GM21825 (cell line): ENCODE results near the gene TMEM33.

Source experiments
- ATAC-seq: cut with Tn5 transposase; IDR thresholded peaks from one replicate; pipeline ENCODE4 v1.9.1; 2021; ENCODE audit warnings: mild to moderate bottlenecking, moderate library complexity; ENCODE audit not compliant: unreplicated experiment

TMEM33 gene

DNA sequence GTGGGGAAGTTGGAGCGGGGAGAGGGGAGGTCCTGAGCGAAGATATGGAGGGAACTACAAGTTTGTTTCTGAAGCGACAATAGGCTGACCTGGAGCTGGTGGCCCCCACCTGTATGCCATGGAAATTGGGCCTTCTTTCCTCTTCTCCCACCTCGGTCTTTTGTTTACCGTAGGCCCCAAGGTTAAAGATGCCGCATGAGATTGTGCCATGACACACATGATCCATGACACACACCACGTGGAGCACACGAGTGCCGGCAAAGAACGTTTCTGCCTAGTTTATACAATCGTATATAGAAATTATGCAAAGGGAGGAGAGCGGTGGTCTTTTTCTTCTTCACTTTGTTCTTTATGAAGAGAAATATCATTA is 408 bp downstream of the TMEM33 start:
- peak; percentile 8 for ATAC-seq

DNA sequence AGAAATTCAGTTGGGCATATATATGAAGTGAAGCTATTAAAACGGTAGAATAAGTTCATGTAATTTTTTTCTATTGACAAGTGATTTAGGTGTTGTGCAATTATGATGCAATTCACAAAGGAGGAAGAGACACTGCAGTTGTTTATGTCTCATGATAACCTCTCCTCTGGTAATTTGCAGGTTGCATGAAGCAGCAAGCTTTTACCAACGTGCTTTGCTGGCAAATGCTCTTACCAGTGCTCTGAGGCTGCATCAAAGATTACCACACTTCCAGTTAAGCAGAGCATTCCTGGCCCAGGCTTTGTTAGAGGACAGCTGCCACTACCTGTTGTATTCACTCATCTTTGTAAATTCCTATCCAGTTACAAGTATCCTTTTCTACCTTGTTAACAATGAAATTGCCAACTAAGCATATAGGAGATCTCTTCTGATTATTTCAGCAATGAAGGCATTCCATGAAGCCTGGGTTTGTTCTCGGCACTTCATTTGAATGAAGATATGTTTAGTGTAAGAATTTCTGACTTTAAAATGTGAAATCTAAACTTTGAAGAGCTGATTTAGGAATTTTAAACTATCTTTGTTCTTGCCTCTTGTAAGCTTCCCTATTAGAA is 3.9 kb downstream of the TMEM33 start:
- no peak for ATAC-seq

DNA sequence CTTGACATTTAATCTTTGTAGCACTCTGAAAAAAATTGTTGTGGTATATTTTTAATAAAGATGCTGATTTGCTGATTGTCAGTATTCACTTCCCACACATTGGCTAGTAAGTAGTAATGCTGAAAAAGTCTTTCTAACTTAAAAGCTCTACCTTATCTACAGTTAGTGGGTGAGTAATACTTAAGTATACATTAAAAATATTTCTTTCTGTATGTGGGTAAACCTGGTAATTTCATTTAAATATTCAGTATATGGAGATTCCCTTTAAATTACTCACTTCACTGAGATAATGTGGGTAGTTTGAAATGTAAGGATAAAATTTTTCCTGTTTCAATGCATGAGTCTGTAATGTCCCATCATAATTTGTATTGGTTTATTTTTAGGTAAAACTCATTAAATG is 5.6 kb downstream of the TMEM33 start:
- ATAC-seq = no peak

DNA sequence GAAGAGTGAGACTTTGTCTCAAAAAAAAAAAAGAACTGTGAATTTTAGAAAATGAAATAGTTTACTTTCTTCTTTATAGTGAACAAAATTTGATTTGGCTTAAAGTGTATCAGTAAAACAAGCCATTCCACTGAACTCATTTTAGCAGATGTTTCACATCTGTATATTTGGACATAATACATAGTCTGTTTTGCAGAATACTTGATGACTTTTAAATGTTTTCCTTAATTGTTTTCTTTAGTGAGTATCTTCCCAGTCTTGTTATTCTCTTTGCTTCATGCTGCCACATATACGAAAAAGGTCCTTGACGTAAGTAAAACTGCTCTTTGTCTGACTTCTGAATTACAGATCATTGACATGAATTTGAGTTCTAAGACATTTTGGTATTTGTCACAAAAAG is 8.3 kb downstream of the TMEM33 start:
- no peak for ATAC-seq

DNA sequence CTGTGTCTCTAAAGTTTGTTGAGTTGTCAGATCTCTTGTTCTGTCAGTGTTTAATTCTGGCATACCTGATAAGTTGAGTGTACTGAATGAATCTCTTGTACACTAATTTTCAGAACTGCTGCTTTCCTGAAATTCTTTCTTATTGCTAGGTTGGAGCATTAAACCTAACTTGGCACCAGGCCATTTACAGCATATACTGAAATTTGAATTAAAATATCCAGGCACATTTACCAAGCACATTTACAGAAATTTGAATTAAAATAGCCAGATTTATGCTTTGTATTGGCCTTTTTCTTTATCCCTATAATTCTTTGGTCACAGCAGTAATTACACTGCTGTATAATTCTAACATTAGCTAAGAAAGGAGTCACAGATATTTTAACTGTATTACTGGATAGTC is 8.9 kb downstream of the TMEM33 start:
- ATAC-seq = no peak

DNA sequence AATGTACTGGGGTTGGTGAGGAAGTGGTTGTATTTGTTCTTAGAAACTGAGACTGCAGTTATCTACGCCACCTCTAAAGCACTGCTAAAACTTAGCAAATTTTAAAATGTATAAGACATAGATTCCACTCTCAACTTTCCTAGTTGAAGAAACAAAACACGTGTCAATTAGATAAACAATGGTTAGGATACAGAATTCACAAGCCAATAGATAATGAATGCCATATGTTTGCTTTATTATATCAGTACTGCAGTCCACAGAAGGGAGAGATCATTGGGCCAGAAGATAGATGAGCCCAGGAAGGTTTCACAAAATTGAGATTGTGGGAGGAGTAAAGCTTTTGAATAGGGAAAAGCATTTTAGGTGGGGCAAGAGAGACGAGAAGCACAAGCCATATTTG is 14.3 kb downstream of the TMEM33 start:
- no peak for ATAC-seq

DNA sequence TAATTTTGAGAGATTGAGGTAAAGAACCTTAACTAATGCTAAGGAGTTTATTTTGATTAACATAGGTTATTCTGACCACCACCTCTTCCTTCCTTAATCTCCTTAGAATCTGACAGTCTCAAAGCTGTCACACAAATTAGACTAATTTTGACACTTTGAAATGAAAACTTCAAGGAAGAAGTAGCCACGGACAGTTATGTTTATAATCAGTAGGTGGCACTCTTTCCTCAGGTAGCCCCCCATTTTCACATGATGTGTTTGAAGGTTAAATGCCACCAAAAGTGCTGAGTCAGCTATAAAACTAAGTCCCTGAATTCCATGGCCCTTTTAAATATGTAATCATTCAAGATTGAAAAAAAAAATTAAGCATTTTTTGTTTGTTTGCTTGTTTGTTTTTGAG is 22.4 kb downstream of the TMEM33 start:
- ATAC-seq = no peak

DNA sequence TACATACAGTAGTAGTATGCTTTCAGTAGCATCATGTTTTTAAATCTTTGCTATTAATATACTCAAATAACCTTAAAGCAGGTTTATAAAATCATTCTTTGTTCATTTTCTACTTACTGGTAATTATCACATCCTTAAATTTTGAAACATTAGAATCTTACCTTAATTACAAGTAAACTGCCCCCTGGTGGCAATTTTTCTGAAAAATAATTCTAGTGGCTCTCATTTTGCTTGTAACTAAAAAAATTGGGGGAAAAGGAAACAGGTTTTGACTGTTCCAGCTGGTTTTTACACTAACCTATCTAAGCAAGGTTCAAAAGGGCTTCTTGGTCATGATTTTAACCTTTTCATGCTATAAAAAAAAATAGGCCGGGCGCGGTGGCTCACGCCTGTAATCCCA is 27.9 kb downstream of the TMEM33 start:
- ATAC-seq = no peak

DNA sequence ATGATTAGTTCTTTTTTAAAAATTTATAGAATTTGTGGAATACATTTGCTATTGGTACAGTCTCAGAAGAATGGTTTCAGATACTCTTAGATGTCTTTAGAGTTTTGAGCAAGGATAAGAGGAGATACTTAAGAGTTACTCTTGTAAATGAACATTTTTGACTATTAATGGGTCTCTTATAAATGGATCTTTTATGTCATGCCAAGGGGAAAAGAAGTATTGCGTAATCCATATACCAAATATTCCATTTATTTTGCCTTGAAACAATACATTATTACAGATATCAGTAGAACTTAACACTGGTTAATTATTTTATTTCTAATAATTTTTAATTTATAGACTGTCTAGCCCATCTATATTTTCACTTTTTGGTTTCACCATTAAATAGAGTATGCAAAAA is 29.2 kb downstream of the TMEM33 start:
- no peak for ATAC-seq

DNA sequence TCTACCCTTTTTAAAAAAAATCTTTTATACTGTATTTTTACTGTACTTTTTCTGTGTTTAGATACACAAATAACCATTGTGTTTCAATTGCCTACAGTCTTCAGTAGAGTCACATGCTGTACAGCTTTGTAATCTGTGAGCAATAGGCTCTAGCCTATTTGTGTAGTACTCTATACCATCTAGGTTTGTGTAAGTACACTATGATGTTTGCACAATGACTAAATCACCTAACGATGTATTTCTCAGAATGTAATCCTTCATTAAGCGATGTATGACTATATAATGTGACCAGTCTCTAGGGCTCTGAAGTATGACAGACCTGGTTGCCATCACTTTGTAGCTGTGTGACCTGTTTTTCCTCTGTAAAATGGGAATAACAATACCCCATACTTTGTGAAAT is 32.2 kb downstream of the TMEM33 start:
- no peak for ATAC-seq

DNA sequence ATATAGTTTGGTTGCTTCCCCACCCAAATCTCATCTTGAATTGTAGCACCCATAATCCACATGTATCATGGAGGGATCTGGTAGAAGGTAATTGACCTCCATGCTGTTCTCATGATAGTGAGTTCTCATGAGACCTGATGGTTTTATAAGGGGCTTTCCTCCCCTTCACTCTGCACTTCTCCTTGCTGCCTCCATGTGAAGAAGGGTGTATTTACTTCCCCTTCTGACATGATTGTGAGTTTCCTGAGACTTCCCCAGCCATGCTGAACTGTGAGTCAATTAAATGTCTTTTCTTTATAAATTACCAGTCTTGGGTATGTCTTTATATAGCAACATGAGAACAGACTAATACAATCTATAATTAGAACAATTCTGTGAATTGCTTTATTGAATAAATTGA is 34.4 kb downstream of the TMEM33 start:
- no peak for ATAC-seq

DNA sequence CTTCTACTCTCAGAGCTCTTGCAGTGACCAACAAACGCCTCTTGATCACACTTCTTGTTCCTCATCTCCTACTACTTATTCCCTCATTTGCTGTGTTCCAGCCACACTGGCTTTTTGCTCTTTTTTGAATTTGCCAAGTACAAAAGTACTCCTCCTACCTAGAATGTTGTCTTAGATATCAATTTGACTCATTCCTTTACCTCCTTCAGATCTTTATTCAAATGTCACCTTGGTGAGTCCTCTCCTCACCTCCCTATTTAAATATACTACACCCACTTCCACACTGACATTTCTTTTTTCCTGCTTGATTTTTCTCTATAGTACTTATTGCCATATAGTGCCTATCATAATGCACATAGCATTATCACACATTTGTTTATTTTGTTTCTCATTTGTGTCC is 40.1 kb downstream of the TMEM33 start:
- ATAC-seq = no peak

DNA sequence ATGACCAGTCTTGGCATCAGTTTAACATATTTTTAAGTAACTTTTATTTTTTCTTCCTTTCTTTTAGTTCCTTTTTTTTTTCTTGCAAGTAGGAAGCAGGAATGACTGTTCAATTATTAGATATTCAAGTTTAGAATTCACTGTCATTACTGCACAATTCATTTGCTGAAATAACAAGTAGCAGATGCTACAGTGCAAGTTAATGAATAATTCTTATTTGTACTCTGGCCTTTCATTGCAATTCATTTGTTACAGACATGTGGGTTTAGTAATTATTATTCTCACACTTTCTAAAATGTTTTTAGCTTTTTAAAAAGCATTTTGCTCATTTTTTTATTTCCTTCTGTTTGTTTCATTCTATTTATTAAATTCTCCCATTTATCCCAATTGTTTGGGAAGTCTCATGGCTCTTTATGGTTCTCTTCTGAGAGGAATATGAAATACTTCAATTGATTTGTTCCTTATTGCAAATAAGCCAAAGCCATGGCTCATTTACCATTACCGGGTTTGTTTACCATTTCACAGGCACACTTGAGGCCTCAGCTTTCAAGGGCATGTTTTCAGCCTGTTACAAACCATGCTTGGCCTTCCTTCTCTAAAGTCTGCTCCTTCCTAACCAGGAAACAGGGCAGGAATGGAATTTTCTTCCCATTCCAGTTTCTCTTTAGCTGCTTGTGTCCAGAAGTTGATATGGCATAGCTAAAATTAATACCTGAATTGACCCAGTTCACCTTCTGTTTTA is 41.7 kb downstream of the TMEM33 start:
- ATAC-seq = no peak

DNA sequence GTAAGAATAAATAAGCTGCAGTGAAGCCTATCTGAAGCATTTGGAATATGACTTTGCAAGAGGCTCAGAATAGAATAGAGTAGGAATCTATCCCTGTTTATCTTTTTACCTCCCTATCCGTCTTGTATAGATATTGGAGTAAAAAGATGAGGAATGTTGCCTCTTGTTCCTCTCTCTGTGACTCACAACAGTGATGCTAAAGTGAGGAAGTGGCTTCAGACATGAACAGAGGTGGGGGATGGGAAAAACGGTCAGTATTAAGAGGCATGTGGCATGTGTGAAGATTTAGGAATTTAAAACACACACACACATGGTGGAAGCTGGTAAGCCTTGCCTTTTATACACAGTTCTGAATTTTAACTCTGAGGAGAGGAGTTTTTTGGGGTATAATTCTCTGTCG is 42.5 kb downstream of the TMEM33 start:
- no peak for ATAC-seq

DNA sequence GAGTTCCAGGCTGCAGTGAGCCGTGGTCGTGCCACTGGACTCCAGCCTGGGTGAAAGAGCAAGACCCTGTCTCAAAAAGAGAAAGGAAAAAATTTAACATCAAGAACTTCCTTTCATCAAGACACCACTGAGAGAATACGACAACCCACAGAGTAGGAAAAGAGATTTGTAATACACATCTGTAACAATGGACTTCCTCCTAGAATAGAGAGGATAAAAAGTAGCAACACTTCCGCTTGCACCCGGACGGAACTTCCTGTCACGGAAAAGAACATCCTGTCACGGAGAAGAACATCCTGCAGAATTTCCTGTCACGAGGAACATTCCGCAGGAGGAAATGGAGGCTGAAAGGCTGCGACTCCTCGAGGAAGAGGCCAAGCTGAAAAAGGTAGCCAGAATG is 46.2 kb downstream of the TMEM33 start, which contains the start of gene DCAF4L1:
Gene DCAF4L1 (plus strand): TSS at position 301 of the 400 bp plus-strand sequence. CDS start 37 bp downstream, at position 338.
- ATAC-seq = no peak

DNA sequence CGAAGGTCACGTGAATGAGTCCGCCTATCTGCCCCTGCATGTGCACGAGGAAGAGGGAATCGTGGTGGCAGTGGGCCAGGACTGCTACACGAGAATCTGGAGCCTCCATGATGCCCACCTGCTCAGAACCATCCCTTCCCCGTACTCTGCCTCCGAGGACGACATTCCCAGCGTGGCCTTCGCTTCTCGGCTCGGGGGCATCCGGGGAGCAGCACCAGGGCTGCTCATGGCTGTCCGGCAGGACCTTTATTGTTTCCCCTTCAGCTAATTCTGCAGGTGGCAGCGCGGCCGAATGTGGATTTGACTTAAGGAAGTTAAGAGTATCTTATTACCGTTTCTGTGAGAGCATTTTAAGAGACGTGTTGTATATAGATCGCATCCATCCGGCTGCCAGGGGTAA is 47.5 kb downstream of the TMEM33 start:
- ATAC-seq = no peak

DNA sequence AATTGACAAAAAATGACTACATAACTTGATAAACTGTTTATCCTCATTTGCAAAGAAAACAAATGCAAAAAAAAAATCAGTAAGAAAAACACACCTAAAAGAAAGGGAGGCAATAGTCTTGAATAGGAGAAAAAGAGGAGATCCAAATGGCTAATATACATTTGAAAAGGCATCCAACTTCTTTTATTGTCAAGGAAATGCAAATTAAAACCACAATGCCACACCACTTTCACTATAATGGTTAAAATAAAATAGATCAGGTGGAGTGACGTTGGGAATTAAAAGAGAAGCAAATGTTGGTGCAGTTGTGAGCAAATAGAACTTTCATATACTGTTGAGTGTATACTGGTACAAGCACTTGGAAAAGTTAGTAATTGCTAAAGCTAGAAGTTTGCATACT is 49.9 kb downstream of the TMEM33 start:
- no peak for ATAC-seq

DNA sequence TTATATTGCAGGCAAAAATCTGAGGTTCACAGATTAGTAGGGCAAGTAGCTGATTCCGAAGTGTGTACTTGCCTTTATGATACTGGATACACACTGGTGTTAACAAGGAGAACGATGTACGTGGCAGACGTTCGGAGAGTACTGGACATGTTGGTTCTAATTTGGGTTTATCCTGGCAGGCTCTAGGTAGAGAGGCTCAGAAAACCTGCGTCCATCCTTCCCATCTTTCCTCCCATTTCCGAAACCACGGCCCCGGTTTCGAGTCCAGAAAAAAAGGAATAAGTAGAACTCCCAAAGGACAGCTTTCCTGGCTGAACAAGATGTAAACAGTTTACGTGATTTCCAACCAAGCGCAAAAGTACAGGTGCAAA is 54.8 kb downstream of the TMEM33 start:
- peak; percentile 26 for ATAC-seq

DNA sequence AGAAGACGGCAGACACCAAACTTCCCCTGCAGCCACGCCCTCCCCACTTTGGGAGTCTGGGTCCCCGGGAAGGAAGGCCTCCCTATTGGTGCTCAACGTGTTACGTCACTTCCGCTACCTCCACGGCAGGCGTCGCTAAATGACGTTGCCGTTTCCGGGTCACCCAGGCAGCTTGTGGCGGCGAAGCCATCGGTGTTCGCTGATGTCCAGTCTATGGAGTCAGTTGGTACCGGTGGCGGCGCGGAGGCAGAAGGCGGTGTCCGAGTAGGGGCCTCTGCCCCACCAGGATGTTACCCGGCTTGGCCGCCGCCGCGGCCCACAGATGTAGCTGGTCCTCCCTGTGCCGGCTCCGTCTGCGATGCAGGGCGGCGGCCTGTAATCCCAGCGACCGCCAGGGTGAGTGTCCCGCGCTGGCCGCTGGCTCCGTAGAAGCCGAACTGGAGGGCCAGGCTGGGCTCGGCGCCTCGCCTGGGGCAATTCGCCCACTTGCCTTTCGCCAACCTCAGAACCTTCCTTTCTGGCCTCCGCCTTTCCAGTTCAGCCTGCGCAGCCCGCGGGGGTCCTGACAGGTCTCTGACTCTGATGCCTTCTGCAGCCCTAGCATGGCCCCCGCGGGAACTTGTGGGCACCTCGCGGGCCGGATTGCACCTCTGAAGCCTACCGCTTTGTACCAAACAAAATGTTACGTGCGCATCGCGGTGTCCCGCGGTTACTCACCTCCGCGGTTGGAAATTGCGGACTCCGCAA is 55.3 kb downstream of the TMEM33 start, which contains the start of gene SLC30A9:
Gene SLC30A9 (plus strand): TSS at position 166 of the 747 bp plus-strand sequence. CDS start 122 bp downstream, at position 288.
- peak; percentile 98 for ATAC-seq

DNA sequence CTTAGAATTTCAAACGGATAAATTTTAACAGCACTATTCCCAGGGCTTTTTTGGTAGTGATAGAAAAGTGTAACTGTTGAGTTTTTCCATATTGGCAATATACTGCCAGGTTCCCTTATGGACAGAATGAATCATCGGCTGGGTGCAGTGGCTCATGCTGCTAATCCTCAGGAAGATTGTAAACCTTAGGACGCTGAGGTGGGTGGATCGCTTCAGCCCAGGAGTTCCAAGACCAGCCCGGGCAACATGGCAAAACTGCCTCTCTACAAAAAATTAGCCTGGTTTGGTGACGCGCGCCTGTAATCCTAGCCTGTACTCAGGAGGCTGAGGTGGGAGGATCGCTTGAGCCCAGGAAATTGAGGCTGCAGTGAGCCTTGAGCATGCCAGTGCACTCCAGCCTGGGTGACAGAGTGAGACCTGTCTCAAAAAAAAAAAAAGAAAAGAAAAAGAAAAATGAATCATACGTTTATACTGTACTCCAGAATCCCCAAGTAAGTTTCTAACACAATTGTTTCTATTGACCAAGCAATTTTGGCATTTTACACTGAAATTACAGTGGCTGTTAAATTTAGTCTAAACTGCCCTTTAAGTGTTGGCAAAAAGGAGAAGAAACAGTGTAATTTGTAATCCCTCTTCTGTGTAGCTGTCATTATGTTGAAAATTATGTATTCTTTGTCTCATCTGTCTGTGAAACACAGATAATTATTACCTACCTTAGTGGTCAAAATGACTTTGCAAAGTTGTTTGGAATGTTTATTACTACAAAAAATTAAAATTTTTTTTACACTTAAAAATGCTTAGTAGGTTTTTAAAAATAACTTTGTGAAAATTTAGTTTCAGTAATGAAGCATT is 56.9 kb downstream of the TMEM33 start:
- no peak for ATAC-seq
